GM21737 (cell line): ENCODE data around the gene ATP5ME.
A peak's percentile ranks its signal among the peaks of the same experiment; 100 is the strongest.
"Not testable (repeated sequence)": the region's sequence is repeated elsewhere in the genome, so short reads cannot be mapped to it uniquely, and the experiment has no call there.

Experiments used
- ATAC-seq: cut with Tn5 transposase; IDR thresholded peaks from one replicate; pipeline ENCODE4 v1.9.1; 2021; ENCODE audit warnings: mild to moderate bottlenecking, moderate library complexity; ENCODE audit not compliant: unreplicated experiment

The ATP5ME gene

DNA sequence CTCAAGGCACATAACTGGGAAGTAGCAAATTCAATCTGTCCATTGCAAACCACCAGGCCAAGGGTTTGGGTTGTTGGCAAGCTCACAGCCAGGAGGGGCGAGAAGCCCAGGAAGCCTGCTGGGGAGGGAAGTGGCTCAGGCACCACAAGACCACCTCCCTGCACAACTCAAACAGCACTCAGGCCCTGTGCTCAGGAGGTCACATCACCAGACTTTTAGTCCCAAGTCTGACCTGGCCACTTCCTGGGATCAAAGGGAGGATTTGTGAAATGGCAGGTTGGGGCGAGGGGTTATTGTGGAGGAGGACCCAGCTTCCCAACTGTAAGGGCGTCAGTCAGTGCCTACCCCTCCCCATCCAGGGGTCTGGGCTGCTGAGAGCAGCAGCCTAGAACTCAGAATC lies 2.3 kb downstream of the ATP5ME start:
- no peak for ATAC-seq

DNA sequence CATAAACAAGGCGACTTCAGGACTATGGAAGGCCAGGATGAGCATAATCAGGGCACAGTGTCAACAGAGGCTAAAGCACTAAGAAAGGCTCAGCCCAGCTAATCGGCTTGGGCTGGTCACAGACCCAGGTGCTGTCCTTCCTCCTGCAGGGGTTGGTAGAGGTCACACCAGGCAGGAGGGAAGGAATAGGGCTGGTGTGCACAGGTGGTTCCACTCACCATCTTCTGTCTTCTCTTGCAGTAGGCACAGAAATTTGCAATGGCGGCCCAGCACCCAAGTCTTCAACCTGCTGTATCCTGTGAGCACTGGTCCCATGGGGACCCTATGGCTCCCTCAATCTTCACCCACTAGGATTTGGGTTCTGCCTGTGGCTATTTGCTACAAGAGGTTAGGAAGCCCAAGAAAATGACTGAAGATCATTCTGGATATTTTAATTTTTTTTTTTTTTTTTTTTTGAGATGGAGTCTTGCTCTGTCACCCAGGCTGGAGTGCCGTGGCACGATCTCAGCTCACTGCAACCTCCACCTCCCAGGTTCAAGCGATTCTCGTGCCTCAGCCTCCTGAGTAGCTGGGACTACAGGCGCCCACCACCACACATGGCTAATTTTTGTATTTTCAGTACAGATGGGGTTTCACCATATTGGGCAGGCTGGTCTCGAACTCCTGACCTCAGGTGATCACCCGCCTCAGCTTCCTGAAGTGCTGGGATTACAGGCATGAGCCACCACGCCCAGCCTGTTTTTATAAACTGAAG lies 4.1 kb downstream of the ATP5ME start:
- ATAC-seq = not testable (repeated sequence)

DNA sequence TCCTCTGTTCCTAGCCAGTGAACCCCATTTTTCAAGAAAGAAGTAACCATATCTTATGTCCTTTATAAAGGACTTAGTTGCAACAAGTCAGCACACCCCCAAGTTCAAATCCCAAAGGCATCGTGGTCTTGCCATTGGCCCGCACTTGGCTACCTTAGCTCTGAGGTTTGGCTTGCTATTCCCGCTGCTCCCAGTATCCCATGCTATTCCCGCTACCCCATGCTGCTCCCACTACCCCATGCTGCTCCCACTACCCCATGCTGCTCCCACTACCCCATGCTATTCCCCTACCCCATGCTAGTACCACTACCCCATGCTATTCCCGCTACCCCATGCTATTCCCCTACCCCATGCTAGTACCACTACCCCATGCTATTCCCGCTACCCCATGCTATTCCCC lies 5.9 kb downstream of the ATP5ME start:
- ATAC-seq = not testable (repeated sequence)

DNA sequence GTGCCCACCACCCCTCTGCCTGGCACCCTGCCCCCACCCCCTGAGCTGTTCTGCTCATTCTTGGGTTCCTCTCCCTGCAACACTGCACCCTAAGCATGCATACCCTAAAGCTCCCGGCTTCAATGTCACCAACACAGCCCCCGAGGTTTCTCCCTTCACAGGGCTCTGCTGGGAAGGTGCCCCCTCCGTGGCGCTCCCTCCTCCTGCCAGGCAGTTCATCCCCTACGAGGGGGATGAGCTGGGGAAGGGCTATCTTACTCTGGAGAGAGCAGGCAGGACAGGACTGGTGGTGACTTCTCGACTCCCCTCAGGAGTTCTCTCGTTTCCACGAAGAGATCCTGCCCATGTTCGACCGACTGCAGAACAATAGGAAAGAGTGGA lies 6.5 kb downstream of the ATP5ME start:
- ATAC-seq = no peak

DNA sequence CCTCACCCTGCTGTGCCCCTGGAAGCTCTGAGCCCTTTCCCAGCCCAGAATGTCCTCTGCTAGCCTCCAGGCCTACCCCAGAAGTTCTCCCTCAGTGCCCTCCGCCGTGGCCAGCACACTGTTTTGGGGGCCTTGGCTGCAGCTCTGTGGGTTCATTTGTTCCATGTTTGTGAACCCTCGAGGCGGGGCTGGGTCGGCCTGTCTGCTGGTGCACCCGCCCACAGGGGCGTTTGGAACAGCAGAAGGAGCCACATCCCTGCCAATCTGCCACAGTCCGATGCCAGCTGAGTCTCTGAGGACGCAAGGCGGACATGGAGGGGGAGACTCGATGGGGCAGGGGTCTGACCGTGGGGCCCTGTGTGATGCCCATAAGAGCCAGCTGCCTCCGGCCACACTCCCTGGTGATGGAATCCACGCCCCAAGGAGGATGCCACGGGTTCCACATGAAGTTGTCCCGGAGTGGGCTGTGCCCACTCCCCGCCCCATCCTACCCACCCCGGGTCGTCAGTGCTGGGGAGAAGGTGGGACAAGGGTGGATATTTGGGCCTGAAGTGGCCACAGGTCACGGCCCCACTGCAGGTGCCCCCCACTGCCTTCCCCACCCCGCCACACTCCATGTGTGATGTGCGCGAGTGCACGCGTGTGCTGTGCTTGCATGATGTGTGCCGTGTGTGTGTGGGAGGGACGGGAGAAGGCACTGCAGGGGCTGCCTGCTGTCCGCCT lies 7.1 kb downstream of the ATP5ME start:
- ATAC-seq = no peak

DNA sequence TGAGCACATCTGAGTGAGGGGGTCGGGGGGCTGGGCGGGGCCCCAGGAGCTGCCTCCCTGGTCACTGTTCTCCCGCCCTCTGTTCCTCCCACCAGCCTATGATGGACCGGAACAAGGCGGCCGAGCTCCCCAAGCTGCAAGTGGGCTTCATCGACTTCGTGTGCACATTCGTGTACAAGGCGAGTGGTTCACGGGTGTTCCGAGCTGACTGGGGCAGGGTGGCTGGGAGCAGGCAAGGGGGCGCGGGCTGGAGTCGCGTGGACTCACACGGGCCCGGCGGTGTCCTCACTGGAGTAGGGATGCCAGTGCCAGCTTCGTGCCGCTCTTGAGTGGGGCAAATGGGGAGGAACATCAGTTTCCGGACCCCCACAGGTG lies 7.7 kb downstream of the ATP5ME start:
- ATAC-seq = no peak

DNA sequence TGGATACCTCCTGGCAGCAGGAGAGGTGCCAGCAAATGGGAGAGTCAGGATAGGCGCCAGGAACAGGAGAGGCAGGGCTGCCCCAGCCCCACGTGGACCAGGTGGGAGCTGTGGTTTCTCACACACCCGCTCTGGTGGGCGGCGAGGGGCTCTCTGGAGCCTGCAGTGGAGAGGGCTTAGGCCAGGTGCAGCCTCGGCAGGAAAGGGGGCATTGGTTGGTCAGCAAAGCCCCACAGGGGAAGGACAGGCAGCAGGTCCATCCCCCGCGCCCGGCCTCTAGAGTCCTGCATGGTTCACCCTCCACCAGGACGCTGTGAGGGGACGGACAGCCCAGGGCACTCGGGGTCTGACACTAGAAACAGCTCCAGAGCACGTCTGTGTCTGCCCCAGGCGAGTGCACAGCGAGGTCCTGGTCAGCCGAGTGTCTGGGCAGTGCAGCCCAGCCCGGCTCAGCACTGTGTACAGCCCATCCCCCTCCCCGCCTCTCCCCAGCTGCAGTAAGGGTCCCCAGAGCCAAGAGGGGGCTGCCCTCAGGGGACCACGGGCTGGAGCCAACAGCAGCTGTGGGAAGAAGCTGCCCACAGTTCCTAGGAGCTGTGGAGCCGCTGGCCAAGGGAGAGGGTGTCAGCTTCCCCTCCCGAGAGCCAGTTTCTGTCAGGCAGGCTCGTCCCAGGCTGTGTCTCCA lies 8.2 kb downstream of the ATP5ME start:
- ATAC-seq = no peak

DNA sequence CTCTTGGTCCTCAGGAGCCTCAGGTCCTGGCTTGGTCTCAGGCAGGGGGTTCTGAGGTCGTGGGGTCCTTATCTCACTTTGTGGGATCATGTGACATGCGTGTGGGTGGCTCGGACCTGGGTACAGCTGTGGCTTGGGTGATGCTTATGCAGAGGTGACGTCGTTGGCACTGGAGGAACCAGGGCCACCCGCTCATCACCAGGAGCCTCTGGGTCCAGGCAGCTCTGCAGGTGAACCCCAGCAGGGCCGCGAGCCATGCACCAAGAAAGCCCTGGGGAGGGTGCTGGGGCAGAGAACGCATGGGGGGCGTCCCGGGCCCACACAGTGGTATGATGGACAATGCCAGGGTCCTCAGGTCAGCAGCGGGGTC lies 8.7 kb downstream of the ATP5ME start:
- ATAC-seq = no peak

DNA sequence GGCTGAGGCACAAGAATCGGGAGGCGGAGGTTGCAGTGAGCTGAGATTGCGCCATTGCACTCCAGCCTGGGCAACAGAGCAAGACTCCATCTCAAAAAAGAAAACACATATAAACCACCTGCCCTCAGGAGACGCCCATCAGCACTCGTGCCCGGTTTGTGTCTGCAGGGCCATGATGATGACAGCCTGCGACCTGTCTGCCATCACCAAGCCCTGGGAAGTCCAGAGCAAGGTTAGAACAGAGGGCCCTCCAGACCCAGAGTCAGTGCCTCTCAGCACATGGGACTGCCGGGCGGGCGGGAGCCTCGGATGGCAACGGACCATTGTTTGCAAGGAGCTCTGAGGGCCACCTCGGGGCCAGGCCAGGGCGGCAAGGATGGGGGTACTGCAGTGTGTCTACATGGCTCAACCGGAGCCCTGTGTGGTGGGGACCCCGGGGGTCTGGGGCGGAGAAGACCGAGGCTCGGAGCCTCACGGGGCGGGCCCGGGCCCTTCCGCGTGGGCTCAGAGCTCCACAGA lies 9.3 kb downstream of the ATP5ME start:
- ATAC-seq = no peak

DNA sequence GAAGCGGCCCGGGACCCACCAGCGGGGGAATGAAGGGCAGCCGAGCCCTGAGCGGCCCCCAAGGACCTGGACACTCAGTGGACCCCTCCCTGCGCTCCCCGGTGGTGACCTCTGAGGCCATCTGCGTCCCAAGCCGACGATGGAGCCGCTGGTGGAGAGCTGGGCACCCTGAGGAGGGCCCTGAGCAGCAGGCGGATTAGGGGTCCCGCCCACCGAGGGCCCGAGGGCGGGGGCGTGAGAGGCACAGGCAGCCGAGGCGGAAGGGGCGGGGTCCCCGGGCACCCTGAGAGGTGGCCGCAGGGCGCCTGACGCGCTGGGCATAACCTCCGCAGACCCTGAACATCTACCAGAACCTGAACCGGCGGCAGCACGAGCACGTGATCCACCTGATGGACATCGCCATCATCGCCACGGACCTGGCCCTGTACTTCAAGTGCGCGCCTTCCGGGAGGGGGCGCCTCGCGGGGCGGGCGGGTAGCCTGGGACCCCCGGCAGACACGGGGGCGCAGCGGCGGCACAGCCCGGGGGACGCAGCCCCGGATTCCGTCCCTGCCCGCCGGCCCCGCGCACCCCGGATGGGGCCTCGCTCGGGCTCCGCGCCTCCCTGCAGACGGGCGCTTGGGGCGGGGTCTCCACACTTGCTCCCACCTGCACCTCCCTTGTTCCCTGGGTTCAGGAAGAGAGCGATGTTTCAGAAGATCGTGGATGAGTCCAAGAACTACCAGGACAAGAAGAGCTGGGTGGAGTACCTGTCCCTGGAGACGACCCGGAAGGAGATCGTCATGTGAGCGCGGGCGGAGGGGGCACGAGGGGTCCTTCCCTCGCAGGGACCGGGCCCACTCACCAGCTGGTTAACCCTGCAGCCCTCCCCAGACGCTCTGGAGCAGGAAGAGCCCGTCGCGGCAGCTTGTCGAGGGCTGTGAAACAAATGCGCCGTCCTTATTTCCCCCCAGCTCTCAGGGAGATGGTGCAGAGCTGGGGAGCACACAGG lies 10.3 kb downstream of the ATP5ME start:
- ATAC-seq = peak; percentile 77

DNA sequence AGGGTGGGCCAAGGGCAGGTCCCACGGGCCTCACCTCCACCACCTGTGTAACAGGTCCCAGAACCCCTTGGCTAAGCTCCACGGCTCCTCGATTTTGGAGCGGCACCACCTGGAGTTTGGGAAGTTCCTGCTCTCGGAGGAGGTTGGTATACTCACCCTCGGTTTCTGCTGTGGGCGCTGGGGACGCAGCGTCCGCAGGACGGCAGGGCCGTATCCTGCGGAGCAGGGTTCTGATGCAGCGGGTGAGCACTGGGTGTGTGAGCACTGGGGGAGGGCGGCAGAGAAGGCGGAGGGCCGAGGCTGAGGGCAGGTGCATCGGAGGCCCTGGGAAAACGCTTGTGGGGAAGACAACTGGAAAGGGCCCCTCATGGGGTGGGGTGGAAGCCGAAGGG lies 11.0 kb downstream of the ATP5ME start:
- ATAC-seq = no peak

DNA sequence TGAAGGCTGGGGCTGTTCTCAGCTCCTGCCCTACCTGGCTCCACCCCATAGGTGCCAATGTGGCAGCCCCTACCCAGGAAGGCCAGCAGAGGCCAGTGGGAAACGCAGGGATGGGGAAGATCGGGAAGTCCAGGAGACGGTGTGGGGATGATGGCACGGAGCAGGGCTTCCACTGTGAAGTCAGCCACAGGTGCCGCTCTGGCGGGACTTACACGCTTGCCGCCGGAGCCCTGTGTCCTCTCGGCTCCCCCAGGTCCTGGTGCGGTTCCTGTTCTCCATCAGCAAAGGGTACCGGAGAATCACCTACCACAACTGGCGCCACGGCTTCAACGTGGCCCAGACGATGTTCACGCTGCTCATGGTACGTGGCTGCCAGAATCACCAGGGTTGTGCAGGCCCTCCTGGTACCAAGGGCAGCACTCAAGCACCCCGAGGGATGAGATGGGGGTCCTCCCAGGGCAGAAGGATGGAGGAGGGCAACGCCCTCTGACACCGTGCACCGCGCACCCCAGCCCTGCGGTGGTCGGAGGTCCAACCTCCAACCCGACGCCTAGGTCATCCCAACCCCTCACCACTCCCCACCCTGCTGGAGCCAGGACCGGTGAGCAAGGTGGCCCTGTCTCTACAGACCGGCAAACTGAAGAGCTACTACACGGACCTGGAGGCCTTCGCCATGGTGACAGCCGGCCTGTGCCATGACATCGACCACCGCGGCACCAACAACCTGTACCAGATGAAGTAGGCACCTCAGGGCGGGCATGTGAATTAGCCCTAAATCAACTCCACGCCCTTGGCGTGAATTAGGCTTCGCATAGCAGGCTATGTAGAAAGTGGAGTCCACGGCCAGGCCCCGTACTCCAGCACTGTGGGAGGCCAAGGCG lies 12.0 kb downstream of the ATP5ME start:
- no peak for ATAC-seq

DNA sequence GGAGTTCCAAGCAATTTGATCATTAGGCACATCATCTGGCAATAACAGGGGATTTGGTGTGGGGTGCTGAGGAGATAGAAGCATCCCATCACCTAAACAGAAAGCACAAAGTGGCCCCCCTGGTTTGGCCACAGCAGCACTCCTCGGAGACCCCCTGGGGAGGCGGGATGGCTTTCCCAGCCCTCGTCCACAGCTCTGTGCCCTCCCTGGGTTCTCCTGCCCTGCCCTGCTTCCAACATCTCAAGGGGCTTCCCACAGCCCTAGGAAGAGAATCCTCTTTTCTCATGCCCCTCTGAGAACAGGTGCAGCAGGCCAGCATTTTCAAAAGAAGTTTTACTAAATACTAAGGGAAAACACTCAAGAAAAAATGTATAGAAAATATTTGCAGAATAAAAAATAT lies 12.8 kb downstream of the ATP5ME start:
- ATAC-seq = no peak

DNA sequence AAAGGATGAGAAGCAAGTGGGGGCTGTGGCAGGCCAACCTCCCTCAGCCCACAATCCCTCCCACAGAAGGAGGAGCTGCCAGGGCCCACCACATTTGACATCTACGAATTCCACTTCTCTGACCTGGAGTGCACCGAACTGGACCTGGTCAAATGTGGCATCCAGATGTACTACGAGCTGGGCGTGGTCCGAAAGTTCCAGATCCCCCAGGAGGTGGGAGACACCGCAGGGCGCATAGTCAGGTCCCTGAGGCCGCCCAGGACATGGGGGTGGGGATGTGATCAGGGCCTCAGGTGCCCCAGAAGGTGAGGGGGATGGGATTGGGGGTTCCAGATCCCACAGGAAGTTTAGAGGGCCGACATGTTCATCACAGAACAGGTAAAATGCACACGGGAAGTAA lies 13.7 kb downstream of the ATP5ME start:
- ATAC-seq = no peak

DNA sequence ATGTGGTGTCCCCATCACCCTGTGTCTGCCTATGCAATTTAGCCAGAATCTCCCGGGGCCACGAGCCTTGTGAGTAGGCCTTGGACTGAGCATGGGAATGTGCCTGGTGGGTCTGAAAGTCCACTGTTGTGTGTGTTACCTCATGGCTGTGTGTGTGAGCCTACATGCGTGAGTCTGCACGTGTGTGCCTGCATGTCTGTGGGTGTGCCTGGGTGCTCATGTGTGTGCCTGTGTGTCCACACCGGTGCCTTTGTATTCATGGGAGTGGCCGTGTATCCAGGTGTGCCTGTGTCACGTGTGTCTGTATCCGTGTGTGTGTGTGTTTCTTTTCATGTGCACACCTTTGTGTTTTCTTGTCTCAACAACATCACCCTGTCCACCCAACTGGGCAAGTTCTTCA lies 14.2 kb downstream of the ATP5ME start:
- no peak for ATAC-seq

DNA sequence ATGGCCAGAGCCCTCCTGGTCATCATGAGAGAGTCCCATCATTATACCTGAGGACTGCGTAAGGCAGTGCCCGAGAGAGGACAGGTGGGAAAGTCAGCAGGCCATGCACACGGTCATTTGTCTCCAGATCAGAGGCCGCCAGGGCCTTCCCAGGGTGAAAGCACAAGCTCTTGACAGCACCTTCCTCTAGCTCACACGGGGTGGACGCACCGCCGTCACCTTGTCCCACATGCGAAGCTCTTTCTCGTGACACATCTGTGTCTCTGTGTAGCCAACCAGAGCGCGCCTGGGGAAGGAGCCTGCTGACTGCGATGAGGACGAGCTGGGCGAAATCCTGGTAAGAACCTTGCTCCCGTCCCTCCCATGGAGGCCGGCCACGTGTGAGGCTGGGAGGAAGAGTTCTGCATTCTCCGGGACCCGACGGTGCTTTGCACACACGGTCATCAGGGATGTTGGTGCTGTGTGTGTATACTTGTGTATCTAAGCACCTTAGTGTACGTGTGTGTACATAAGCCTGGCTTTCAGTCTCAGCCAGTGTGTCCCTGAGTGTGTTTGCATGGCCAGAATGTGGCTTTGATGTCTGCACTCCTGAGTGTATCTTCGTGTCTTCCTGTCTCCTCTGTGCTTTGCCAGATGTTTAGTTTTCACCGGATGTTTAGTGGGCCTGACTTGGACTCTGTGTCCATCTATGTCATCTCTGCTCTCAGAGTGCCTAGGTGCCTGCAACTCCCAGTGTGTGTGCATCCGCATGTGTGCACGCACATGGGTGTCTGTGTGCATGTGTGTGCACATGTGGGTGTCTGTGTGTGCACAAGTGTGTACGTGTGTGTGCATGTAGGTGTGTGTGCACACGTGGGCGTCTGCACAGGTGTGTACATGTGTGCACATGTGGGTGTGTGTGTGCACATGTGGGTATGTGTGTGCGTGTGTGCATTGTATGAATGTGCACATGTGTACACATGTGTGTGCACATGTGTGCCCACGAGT lies 15.1 kb downstream of the ATP5ME start:
- ATAC-seq = no peak

DNA sequence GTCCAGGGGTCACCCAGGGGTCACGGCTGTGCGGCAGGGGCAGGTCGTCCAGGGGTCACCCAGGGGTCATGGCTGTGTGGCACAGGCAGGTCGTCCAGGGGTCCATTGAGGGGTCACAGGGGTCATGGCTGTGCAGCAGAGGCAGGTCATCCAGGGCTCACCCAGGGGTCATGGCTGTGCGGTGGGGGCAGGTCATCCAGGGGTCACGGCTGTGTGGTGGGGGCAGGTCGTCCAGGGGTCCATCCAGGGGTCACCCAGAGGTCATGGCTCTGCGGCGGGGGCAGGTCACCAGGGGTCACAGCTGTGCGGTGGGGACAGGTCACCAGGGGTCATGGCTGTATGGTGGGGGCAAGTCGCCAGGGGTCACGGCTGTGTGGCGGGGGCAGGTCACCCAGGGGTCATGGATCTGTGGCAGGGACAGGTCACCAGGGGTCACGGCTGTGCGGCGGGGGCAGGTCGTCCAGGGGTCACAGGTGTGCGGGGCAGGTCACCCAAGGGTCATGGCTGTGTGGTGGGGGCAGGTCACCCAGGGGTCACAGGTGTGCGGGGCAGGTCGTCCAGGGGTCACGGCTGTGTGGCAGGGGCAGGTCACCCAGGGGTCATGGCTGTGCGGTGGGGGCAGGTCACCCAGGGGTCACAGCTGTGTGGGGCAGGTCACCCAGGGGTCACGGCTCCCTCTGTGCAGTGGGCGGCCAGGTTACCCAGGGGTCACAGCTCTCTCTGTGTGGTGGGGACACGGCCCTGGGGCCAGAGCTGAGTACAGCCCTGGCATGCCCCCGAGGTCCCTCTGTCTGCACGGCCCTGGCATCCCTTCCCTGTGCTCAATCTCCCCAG lies 16.0 kb downstream of the ATP5ME start:
- ATAC-seq = no peak
